Hepatocyte (in vitro differentiated cells): ENCODE data around the gene CRACR2B. TPM values are rescaled to one million over a fixed set of nuclear protein-coding genes. Genes with fewer than 3 reads are reported as not detected.

ENCODE experiments used
- DNase-seq: peaks from one replicate; pipeline ENCODE4 v3.0.0-alpha.2; 2016; ENCODE audit warnings: low spot score
- H2AFZ ChIP-seq: fragments of 200-600 bp; sonication (generic); 2 replicates; pipeline ENCODE4 v1.6.0; 2016; ENCODE audit warnings: antibody characterized with exemption, mild to moderate bottlenecking
- H3K27ac ChIP-seq: fragments of 200-600 bp; sonication (generic); 2 replicates; pipeline ENCODE4 v1.5.1; 2016; ENCODE audit warnings: mild to moderate bottlenecking
- H3K27me3 ChIP-seq: fragments of 200-600 bp; sonication (generic); 2 replicates; pipeline ENCODE4 v1.6.1; 2016
- H3K36me3 ChIP-seq: fragments of 200-600 bp; sonication (generic); replicated peaks from 2 replicates; pipeline ENCODE4 v1.5.1; 2016; ENCODE audit warnings: low read depth; ENCODE audit not compliant: insufficient read depth
- H3K4me1 ChIP-seq: fragments of 200-600 bp; sonication (generic); 2 replicates; pipeline ENCODE4 v1.5.1; 2016; ENCODE audit warnings: mild to moderate bottlenecking, moderate library complexity; ENCODE audit not compliant: insufficient read depth
- H3K4me2 ChIP-seq: fragments of 200-600 bp; sonication (generic); 2 replicates; pipeline ENCODE4 v1.6.0; 2016
- H3K4me3 ChIP-seq: fragments of 200-600 bp; sonication (generic); 2 replicates; pipeline ENCODE4 v1.5.1; 2016; ENCODE audit warnings: mild to moderate bottlenecking
- H3K79me2 ChIP-seq: fragments of 200-600 bp; sonication (generic); 2 replicates; pipeline ENCODE4 v1.6.0; 2017; ENCODE audit warnings: mild to moderate bottlenecking
- H3K9me2 ChIP-seq: fragments of 200-600 bp; sonication (generic); replicated peaks from 2 replicates; pipeline ENCODE4 v1.6.0; 2017; ENCODE audit warnings: mild to moderate bottlenecking; ENCODE audit not compliant: insufficient read depth
- H3K9me3 ChIP-seq: fragments of 200-600 bp; sonication (generic); 2 replicates; pipeline ENCODE4 v1.5.1; 2016; ENCODE audit warnings: low read depth, mild to moderate bottlenecking
- H4K20me1 ChIP-seq: fragments of 200-600 bp; sonication (generic); 2 replicates; pipeline ENCODE4 v1.6.0; 2016; ENCODE audit warnings: mild to moderate bottlenecking; ENCODE audit not compliant: insufficient read depth, poor library complexity, severe bottlenecking
- CTCF ChIP-seq: fragments of 200-600 bp; sonication (generic); IDR thresholded peaks from 2 replicates; pipeline ENCODE4 v1.5.1; 2016; ENCODE audit warnings: antibody characterized with exemption, mild to moderate bottlenecking; ENCODE audit not compliant: poor library complexity
- EZH2 ChIP-seq: fragments of 200-600 bp; sonication (generic); IDR thresholded peaks from 2 replicates; pipeline ENCODE4 v1.6.1; 2016; ENCODE audit warnings: antibody characterized with exemption, mild to moderate bottlenecking, borderline replicate concordance
- EZH2phosphoT487 ChIP-seq: fragments of 200-600 bp; sonication (generic); IDR thresholded peaks from one replicate; pipeline ENCODE4 v1.6.1; 2018; ENCODE audit warnings: antibody characterized with exemption, mild to moderate bottlenecking, low read depth, moderate library complexity; ENCODE audit not compliant: unreplicated experiment, severe bottlenecking
- WGBS: methylation state at CpG from one replicate; pipeline ENCODE4 v1.1.6; 2016; ENCODE audit warnings: low lambda C conversion rate; ENCODE audit errors: missing lambda C conversion rate; 5-methylcytosine and 5-hydroxymethylcytosine counted together
- polyA plus RNA-seq: library from polyadenylated mRNA; unstranded; fragments of >200 nt; fragmentation: Nextera tagmentation; extraction: Ambion mirVana; gene quantifications from 2 replicates; pipeline ENCODE4 v1.2.1, GENCODE V29; 2016
- total RNA-seq: library from RNA; depleted of rRNA; stranded (reverse); fragments of >200 nt; gene quantifications from 2 replicates; pipeline ENCODE4 v1.2.3, GENCODE V29; 2014

CRACR2B gene
- total and polyA plus RNA-seq, 2 experiments from 2014 or later = 9.7 to 33.2 TPM

- Histone ChIP-seq H3K36me3 (no peaks in the 10 kb centered on the region), H4K20me1 (peaks cover 22% of the 10 kb centered on the region), H3K4me2 (peak within 1 kb of the TSS; percentile 98), H3K9me3 (no peaks in the 10 kb centered on the region), H3K9me2 (no peaks in the 10 kb centered on the region), H3K79me2 (peaks cover 47% of the 10 kb centered on the region), H3K27me3 (no peaks in the 10 kb centered on the region), H3K27ac (peak within 1 kb of the TSS; percentile 96), H3K4me3 (peak within 1 kb of the TSS; percentile 68), H3K4me1 (peaks cover 10% of the 10 kb centered on the region), H2AFZ (peak within 1 kb of the TSS; percentile 44)
- DNase-seq = peak; percentile 99
- 2% methylated on average over 81 of the region's 81 CpGs for WGBS
- no peak for TF ChIP-seq EZH2
- TF ChIP-seq CTCF = no peak
- no peak for TF ChIP-seq EZH2phosphoT487
These were observed 18.3 kb upstream of the CRACR2B start, which contains the start of gene RPLP2 for GRCh38 chr11:809287-810039. TSS of gene RPLP2 (plus strand) at chr11:809967. CDS start at chr11:810235, 268 bp downstream.

- Histone ChIP-seq H3K79me2 (peaks cover 44% of the 10 kb centered on the region), H3K4me2 (peak overlapping the region; percentile 98), H2AFZ (no peak overlapping the region), H3K27me3 (no peaks in the 10 kb centered on the region), H3K27ac (peak overlapping the region; percentile 96), H3K9me2 (no peaks in the 10 kb centered on the region), H3K36me3 (no peaks in the 10 kb centered on the region), H3K9me3 (no peaks in the 10 kb centered on the region), H4K20me1 (peaks cover 22% of the 10 kb centered on the region), H3K4me1 (peaks cover 7% of the 10 kb centered on the region), H3K4me3 (peak overlapping the region; percentile 68)
- WGBS = 1% methylated on average over 36 of the region's 55 CpGs
- DNase-seq = no peak
- TF ChIP-seq CTCF (no peak), EZH2 (no peak), EZH2phosphoT487 (no peak)
These were observed 17.6 kb upstream of the CRACR2B start for GRCh38 chr11:810040-810567.

GRCh38 chr11:811446-812245 is 16.1 kb upstream of the CRACR2B start:
- peaks cover 22% of the 10 kb centered on the region for H4K20me1 ChIP-seq
- H2AFZ ChIP-seq = no peak overlapping the region
- H3K9me2 ChIP-seq = no peaks in the 10 kb centered on the region
- H3K4me3 ChIP-seq = no peak overlapping the region
- TF ChIP-seq EZH2 (no peak), EZH2phosphoT487 (no peak), CTCF (no peak)
- H3K4me2 ChIP-seq = peak overlapping the region; percentile 98
- no peaks in the 10 kb centered on the region for H3K36me3 ChIP-seq
- H3K27me3 ChIP-seq = no peaks in the 10 kb centered on the region
- peaks cover 7% of the 10 kb centered on the region for H3K4me1 ChIP-seq
- no peaks in the 10 kb centered on the region for H3K9me3 ChIP-seq
- no peak for DNase-seq
- 85% methylated on average over 14 of the region's 14 CpGs for WGBS
- no peak overlapping the region for H3K27ac ChIP-seq
- H3K79me2 ChIP-seq = peaks cover 44% of the 10 kb centered on the region
